PFSK-1 (cell line): ENCODE measurements around the gene PLEKHG3.

Experiments used
- POLR2AphosphoS5 ChIP-seq: IDR thresholded peaks from 2 replicates; pipeline ENCODE4 v1.6.1; 2012; ENCODE audit warnings: low read depth, mild to moderate bottlenecking, control low read depth, low read length, moderate library complexity
- TF ChIP-seq, protein P1 (sequence below), 2 experiments: IDR thresholded peaks; 2 replicates each; pipeline versions ENCODE4 v1.6.1 to v1.8.0; 2011 to 2012; ENCODE audit warnings: low read depth in 2 of 2, low read length in 2 of 2, control low read depth in 1 of 2, inconsistent platforms in 1 of 2, mild to moderate bottlenecking in 1 of 2, moderate library complexity in 1 of 2; ENCODE audit not compliant: insufficient read depth in 1 of 2

GRCh38 chr14:64758691-64759554 is 54.7 kb downstream of the PLEKHG3 start:
- TF ChIP-seq, protein P1, sequence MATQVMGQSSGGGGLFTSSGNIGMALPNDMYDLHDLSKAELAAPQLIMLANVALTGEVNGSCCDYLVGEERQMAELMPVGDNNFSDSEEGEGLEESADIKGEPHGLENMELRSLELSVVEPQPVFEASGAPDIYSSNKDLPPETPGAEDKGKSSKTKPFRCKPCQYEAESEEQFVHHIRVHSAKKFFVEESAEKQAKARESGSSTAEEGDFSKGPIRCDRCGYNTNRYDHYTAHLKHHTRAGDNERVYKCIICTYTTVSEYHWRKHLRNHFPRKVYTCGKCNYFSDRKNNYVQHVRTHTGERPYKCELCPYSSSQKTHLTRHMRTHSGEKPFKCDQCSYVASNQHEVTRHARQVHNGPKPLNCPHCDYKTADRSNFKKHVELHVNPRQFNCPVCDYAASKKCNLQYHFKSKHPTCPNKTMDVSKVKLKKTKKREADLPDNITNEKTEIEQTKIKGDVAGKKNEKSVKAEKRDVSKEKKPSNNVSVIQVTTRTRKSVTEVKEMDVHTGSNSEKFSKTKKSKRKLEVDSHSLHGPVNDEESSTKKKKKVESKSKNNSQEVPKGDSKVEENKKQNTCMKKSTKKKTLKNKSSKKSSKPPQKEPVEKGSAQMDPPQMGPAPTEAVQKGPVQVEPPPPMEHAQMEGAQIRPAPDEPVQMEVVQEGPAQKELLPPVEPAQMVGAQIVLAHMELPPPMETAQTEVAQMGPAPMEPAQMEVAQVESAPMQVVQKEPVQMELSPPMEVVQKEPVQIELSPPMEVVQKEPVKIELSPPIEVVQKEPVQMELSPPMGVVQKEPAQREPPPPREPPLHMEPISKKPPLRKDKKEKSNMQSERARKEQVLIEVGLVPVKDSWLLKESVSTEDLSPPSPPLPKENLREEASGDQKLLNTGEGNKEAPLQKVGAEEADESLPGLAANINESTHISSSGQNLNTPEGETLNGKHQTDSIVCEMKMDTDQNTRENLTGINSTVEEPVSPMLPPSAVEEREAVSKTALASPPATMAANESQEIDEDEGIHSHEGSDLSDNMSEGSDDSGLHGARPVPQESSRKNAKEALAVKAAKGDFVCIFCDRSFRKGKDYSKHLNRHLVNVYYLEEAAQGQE (IDR thresholded peaks at IDR 0.05; ENCODE audit: insufficient read depth in 1 of 2, low read depth in 2 of 2, low read length in 2 of 2), result no peak
- TF ChIP-seq POLR2AphosphoS5, result no peak
